Endothelial cell of umbilical vein (primary cell): ENCODE results near the gene USP47. TPM values are rescaled to one million over a fixed set of nuclear protein-coding genes. Genes with fewer than 3 reads are reported as not detected.

ENCODE experiments used
- BruUV-seq: library from RNA; stranded (reverse); fragments of 400-500 nt; replicated peaks from 2 replicates; lab custom pipeline; 2021; lab: Mats Ljungman, UMichigan
- CTCF ChIA-PET: fragments of 300-600, 350-600 bp; sonication (Branson Sonifier 250); formaldehyde crosslinking; loops from one replicate; lab custom pipeline; 2021; ENCODE audit warnings: antibody characterized with exemption, inconsistent platforms; lab: Charles Lee
- POLR2A ChIA-PET: fragments of 300-600, 350-600 bp; sonication (Branson Sonifier 250); formaldehyde crosslinking; loops from one replicate; lab custom pipeline; 2021; ENCODE audit warnings: antibody characterized with exemption, inconsistent platforms; lab: Charles Lee
- DNase-seq: peaks from one replicate; pipeline ENCODE4 v3.0.0-alpha.2; 2011; ENCODE audit warnings: low read depth, low spot score
- FAIRE-seq: peaks from 2 replicates; lab custom pipeline; 2011; peaks lifted over from hg19 to GRCh38; lab: Jason Lieb, UNC
- H2AFZ ChIP-seq: 2 replicates; pipeline ENCODE4 v1.6.0; 2012; ENCODE audit warnings: low read depth, low read length, control low read depth, inconsistent platforms
- H3K27ac ChIP-seq: 2 replicates; pipeline ENCODE4 v1.5.1; 2011; ENCODE audit warnings: low read depth, mild to moderate bottlenecking, control low read depth, low read length, moderate library complexity; ENCODE audit not compliant: insufficient read depth
- H3K27me3 ChIP-seq, 2 experiments: 2 replicates each; pipeline versions ENCODE4 v1.6.0 to v1.6.1; 2011; ENCODE audit warnings: low read length in 2 of 2, mixed read lengths in 1 of 2; ENCODE audit not compliant: control insufficient read depth in 2 of 2, insufficient read depth in 2 of 2
- H3K36me3 ChIP-seq, 2 experiments: 2 replicates in 1 of 2; 3 replicates in 1 of 2; pipeline ENCODE4 v1.5.1; 2011; ENCODE audit warnings: low read length in 2 of 2, mild to moderate bottlenecking in 1 of 2, moderate library complexity in 1 of 2; ENCODE audit not compliant: control insufficient read depth in 2 of 2, insufficient read depth in 2 of 2; ENCODE audit errors: extremely low read depth in 1 of 2
- H3K4me1 ChIP-seq: 3 replicates; pipeline ENCODE4 v1.5.1; 2011; ENCODE audit warnings: mild to moderate bottlenecking, low read length; ENCODE audit not compliant: control insufficient read depth, insufficient read depth; ENCODE audit errors: extremely low read depth
- H3K4me2 ChIP-seq: 2 replicates; pipeline ENCODE4 v1.6.1; 2011; ENCODE audit warnings: low read length, control low read depth, mixed read lengths; ENCODE audit not compliant: insufficient read depth
- H3K4me3 ChIP-seq, 3 experiments: fragments of 200-600 bp in 1 of 3; sonication (generic), shearing (Covaris generic) in 1 of 3; replicated peaks in 1 of 3; 2 replicates each; pipeline ENCODE4 v1.5.1; 2011 to 2016; ENCODE audit warnings: control low read depth in 3 of 3, low read length in 3 of 3, mild to moderate bottlenecking in 2 of 3, inconsistent platforms in 1 of 3, low read depth in 1 of 3, moderate library complexity in 1 of 3; ENCODE audit not compliant: insufficient read depth in 1 of 3
- H3K79me2 ChIP-seq: 2 replicates; pipeline ENCODE4 v1.6.0; 2012; ENCODE audit warnings: low read length, inconsistent platforms; ENCODE audit not compliant: control insufficient read depth, insufficient read depth
- H3K9ac ChIP-seq: replicated peaks from 2 replicates; pipeline ENCODE3; 2011; ENCODE audit warnings: low read length, control low read depth; ENCODE audit not compliant: insufficient read depth; ENCODE audit errors: extremely low read depth
- H3K9me1 ChIP-seq: replicated peaks from 3 replicates; pipeline ENCODE4 v1.6.0; 2011; ENCODE audit warnings: mild to moderate bottlenecking, low read length; ENCODE audit not compliant: control insufficient read depth, insufficient read depth; ENCODE audit errors: extremely low read depth
- H3K9me3 ChIP-seq: replicated peaks from 2 replicates; pipeline ENCODE4 v1.5.1; 2012; ENCODE audit warnings: low read length, inconsistent platforms; ENCODE audit not compliant: control insufficient read depth, insufficient read depth
- H4K20me1 ChIP-seq: replicated peaks from 2 replicates; pipeline ENCODE3; 2011; ENCODE audit warnings: mild to moderate bottlenecking, low read length; ENCODE audit not compliant: control insufficient read depth, insufficient read depth; ENCODE audit errors: extremely low read depth
- CTCF ChIP-seq, 2 donors: IDR thresholded peaks; 1 replicate in 1 of 2; 2 replicates in 1 of 2; pipeline ENCODE4 v1.5.1; 2011; ENCODE audit warnings: low read length in 2 of 2, mild to moderate bottlenecking in 2 of 2, moderate library complexity in 2 of 2, control low read depth in 1 of 2, inconsistent platforms in 1 of 2, low read depth in 1 of 2; ENCODE audit not compliant: insufficient read depth in 1 of 2; ENCODE audit errors: extremely low read depth in 1 of 2
- EZH2 ChIP-seq: IDR thresholded peaks from 2 replicates; pipeline ENCODE4 v1.6.1; 2012; ENCODE audit warnings: borderline replicate concordance, low read depth, mild to moderate bottlenecking, moderate library complexity, low read length, inconsistent platforms; ENCODE audit not compliant: severe bottlenecking
- FOS ChIP-seq: IDR thresholded peaks from 2 replicates; pipeline ENCODE4 v1.6.1; 2011; ENCODE audit warnings: mild to moderate bottlenecking, low read length, moderate library complexity, borderline replicate concordance; ENCODE audit not compliant: insufficient read depth
- GATA2 ChIP-seq: IDR thresholded peaks from 2 replicates; pipeline ENCODE4 v1.7.0; 2011; ENCODE audit warnings: low read depth, mild to moderate bottlenecking, moderate library complexity, mixed read lengths, low read length; ENCODE audit not compliant: insufficient read length, insufficient read depth
- JUN ChIP-seq: IDR thresholded peaks from 2 replicates; pipeline ENCODE4 v1.6.1; 2011; ENCODE audit warnings: borderline replicate concordance, low read depth; ENCODE audit not compliant: insufficient read length, insufficient read depth
- MAX ChIP-seq: IDR thresholded peaks from 2 replicates; pipeline ENCODE4 v1.6.1; 2011; ENCODE audit not compliant: insufficient read depth, insufficient read length
- MYC ChIP-seq: IDR thresholded peaks from one replicate; pipeline ENCODE4 v1.6.1; 2011; ENCODE audit warnings: mild to moderate bottlenecking, low read depth, low read length
- POLR2A ChIP-seq: IDR thresholded peaks from 2 replicates; pipeline ENCODE4 v1.6.1; 2012; ENCODE audit warnings: low read depth, mild to moderate bottlenecking, control low read depth, low read length
- POLR2AphosphoS5 ChIP-seq: IDR thresholded peaks from 2 replicates; pipeline ENCODE4 v1.6.1; 2012; ENCODE audit warnings: low read depth, mild to moderate bottlenecking, control low read depth, low read length, moderate library complexity; ENCODE audit not compliant: insufficient read depth
- dilution Hi-C: fragments of 300-500 bp; cut with MboI; formaldehyde crosslinking; loops from one replicate; pipeline ENCODE4 v1.15.0; 2019; ENCODE audit warnings: low sequenced_read_pairs; ENCODE audit not compliant: extremely low pct_ligation_motif_present
- intact Hi-C: fragments of 100-400 bp; cut with micrococcal nuclease; formaldehyde crosslinking; loops from one replicate; pipeline ENCODE4 v1.10.0; 2022
- polyA plus RNA-seq, 4 experiments: library from polyadenylated mRNA; depleted of rRNA in 3 of 4; stranded (reverse) in 3 of 4; unstranded in 1 of 4; fragments of >200 nt; gene quantifications; 2 replicates each; pipeline versions ENCODE4 v1.2.1 to v1.2.3, GENCODE V29; 2011 to 2012; ENCODE audit warnings: missing spikeins in 1 of 4
- total RNA-seq: library from RNA; stranded (reverse); gene quantifications from 2 replicates; pipeline ENCODE4 v1.2.3, GENCODE V29; 2021

USP47 gene
- total and polyA plus RNA-seq, 2 donors (not counting 3 experiments of a cell fraction or from before 2014, with no cell fraction given) = 7.8 to 38.0 TPM

GRCh38 chr11:11814614-11815452, 26.9 kb upstream of the USP47 start:
- DNase-seq (no peak), FAIRE-seq (no peak)
- no peaks in the 10 kb centered on the region for H4K20me1 ChIP-seq
- H3K27ac ChIP-seq = no peak overlapping the region
- no peaks in the 10 kb centered on the region for H3K9me3 ChIP-seq
- BruUV-seq = no TSS peak
- no peak for TF ChIP-seq MAX
- no peak for TF ChIP-seq FOS
- TF ChIP-seq GATA2 = no peak
- no peak for TF ChIP-seq POLR2A
- no peak for TF ChIP-seq EZH2
- no peak for TF ChIP-seq JUN
- no peak for TF ChIP-seq MYC
- TF ChIP-seq POLR2AphosphoS5 = no peak
- no peak for TF ChIP-seq CTCF (IDR thresholded peaks at IDR 0.05; ENCODE audit: extremely low read depth in 1 of 2, insufficient read depth in 1 of 2, low read depth in 1 of 2, low read length in 2 of 2)
- no peak overlapping the region for H2AFZ ChIP-seq
- CTCF ChIA-PET = no interaction called here
- H3K36me3 ChIP-seq = no peaks in the 10 kb centered on the region
- dilution Hi-C loops = no loop called here
- intact Hi-C loops = no loop called here
- no peaks in the 10 kb centered on the region for H3K4me1 ChIP-seq
- H3K9ac ChIP-seq = no peak overlapping the region
- peaks cover 3 to 4% of the 10 kb centered on the region in 2 experiments for H3K27me3 ChIP-seq
- H3K4me3 ChIP-seq = no peak overlapping the region
- POLR2A ChIA-PET = no interaction called here
- no peaks in the 10 kb centered on the region for H3K9me1 ChIP-seq
- H3K4me2 ChIP-seq = no peak overlapping the region
- H3K79me2 ChIP-seq = no peaks in the 10 kb centered on the region
